HCT116 (cell line): ENCODE data around the gene SULT1C4.

Experiments used
- TF ChIP-seq, protein P1 (sequence below): IDR thresholded peaks from 2 replicates; pipeline ENCODE4 v1.6.1; 2012
- TF ChIP-seq, protein P2 (sequence below), 3 experiments: fragments of 200-600 bp in 1 of 3; sonication (generic) in 1 of 3; IDR thresholded peaks in 2 of 3; conservative IDR thresholded peaks in 1 of 3; 2 replicates each; pipeline ENCODE4 v1.5.1; 2012 to 2017; ENCODE audit warnings: low read depth in 2 of 3, low read length in 2 of 3, antibody characterized with exemption in 1 of 3, borderline replicate concordance in 1 of 3, control low read depth in 1 of 3, mild to moderate bottlenecking in 1 of 3, mixed read lengths in 1 of 3, mixed run types in 1 of 3, moderate library complexity in 1 of 3; ENCODE audit not compliant: insufficient read depth in 1 of 3

DNA sequence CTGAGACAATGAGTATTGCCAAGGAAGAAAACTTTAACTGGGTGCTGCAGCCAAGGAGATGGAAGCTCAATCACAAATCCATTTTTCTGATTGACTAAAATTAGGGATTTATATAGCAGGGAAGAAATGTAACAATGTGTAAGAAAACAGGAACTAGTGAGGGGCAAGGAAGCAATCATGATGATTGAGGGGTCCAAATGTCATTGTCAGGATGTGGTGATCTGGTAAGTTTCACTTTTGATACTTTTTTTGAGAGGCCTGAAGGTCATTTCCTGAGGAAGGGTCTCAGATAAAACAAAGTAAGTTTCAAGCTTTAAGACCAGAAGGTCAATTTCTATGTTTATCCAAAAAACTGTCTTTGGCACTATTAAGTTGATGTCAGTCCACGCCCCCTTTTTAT, 59.2 kb downstream of the SULT1C4 start:
- TF ChIP-seq, protein P1, sequence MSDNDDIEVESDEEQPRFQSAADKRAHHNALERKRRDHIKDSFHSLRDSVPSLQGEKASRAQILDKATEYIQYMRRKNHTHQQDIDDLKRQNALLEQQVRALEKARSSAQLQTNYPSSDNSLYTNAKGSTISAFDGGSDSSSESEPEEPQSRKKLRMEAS: no peak
- TF ChIP-seq, protein P2, sequence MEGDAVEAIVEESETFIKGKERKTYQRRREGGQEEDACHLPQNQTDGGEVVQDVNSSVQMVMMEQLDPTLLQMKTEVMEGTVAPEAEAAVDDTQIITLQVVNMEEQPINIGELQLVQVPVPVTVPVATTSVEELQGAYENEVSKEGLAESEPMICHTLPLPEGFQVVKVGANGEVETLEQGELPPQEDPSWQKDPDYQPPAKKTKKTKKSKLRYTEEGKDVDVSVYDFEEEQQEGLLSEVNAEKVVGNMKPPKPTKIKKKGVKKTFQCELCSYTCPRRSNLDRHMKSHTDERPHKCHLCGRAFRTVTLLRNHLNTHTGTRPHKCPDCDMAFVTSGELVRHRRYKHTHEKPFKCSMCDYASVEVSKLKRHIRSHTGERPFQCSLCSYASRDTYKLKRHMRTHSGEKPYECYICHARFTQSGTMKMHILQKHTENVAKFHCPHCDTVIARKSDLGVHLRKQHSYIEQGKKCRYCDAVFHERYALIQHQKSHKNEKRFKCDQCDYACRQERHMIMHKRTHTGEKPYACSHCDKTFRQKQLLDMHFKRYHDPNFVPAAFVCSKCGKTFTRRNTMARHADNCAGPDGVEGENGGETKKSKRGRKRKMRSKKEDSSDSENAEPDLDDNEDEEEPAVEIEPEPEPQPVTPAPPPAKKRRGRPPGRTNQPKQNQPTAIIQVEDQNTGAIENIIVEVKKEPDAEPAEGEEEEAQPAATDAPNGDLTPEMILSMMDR (IDR thresholded peaks at IDR 0.05 in 2 of 3, conservative IDR thresholded peaks at IDR 0.05 in 1 of 3; ENCODE audit: borderline replicate concordance in 1 of 3, insufficient read depth in 1 of 3, low read depth in 2 of 3, low read length in 2 of 3): no peak
